B cell (primary cell): ENCODE data around the gene MOB2. TPM values are rescaled to one million over a fixed set of nuclear protein-coding genes. Genes with fewer than 3 reads are reported as not detected.

Source experiments
- ATAC-seq: fragments of 200-7000 bp; cut with Tn5 transposase; one replicate; pipeline ENCODE4 v1.10.0; 2021; ENCODE audit warnings: low read depth, mild to moderate bottlenecking, moderate number of reproducible peaks, moderate library complexity
- CTCF ChIA-PET: fragments of 350-600 bp; sonication (Branson Sonifier 250); formaldehyde crosslinking; loops from one replicate; lab custom pipeline; 2021; ENCODE audit warnings: antibody characterized with exemption, inconsistent platforms; lab: Charles Lee
- POLR2A ChIA-PET: fragments of 350-600 bp; sonication (Branson Sonifier 250); formaldehyde crosslinking; loops from one replicate; lab custom pipeline; 2021; ENCODE audit warnings: antibody characterized with exemption; lab: Charles Lee
- DNase-seq: peaks from one replicate; pipeline ENCODE4 v3.0.0; 2013
- H2AFZ ChIP-seq: 2 replicates; pipeline ENCODE4 v1.6.1; 2012; ENCODE audit warnings: mild to moderate bottlenecking, low read depth, low read length; ENCODE audit not compliant: insufficient read depth, poor library complexity, severe bottlenecking
- H3K27ac ChIP-seq, 2 donors: 1 replicate in 1 of 2; 2 replicates in 1 of 2; pipeline ENCODE4 v1.5.1; 2012 to 2013; ENCODE audit warnings: low read length in 2 of 2, mild to moderate bottlenecking in 2 of 2, moderate library complexity in 1 of 2
- H3K27me3 ChIP-seq, 4 experiments: fragments of 200-600 bp in 1 of 4; sonication (generic) in 1 of 4; replicated peaks in 1 of 4; 1 replicate in 2 of 4; 2 replicates in 2 of 4; pipeline versions ENCODE4 v1.6.1 to v1.7.0; 2013 to 2016; ENCODE audit warnings: low read length in 3 of 4, mild to moderate bottlenecking in 2 of 4, mixed read lengths in 1 of 4, moderate library complexity in 1 of 4; ENCODE audit not compliant: insufficient read depth in 4 of 4, control insufficient read depth in 3 of 4; ENCODE audit errors: control extremely low read depth in 1 of 4
- H3K36me3 ChIP-seq, 2 experiments: replicated peaks in 1 of 2; 1 replicate in 1 of 2; 2 replicates in 1 of 2; pipeline versions ENCODE4 v1.6.1 to v1.7.1; 2013; ENCODE audit warnings: low read length in 1 of 2; ENCODE audit not compliant: insufficient read depth in 2 of 2, control insufficient read depth in 1 of 2; ENCODE audit errors: control extremely low read depth in 1 of 2, extremely low read depth in 1 of 2
- H3K4me1 ChIP-seq, 2 donors: fragments of 200-600 bp in 1 of 2; sonication (generic) in 1 of 2; 1 replicate in 1 of 2; 2 replicates in 1 of 2; pipeline versions ENCODE4 v1.5.1 to v1.6.1; 2013 to 2017; ENCODE audit warnings: low read length in 2 of 2; ENCODE audit not compliant: control insufficient read depth in 2 of 2, insufficient read depth in 2 of 2
- H3K4me2 ChIP-seq: replicated peaks from 2 replicates; pipeline ENCODE3; 2012; ENCODE audit warnings: mild to moderate bottlenecking, low read depth, low read length; ENCODE audit not compliant: poor library complexity, severe bottlenecking
- H3K4me3 ChIP-seq, 5 experiments: fragments of 200-600 bp in 1 of 5; sonication (generic) in 1 of 5; 1 replicate in 3 of 5; 2 replicates in 2 of 5; pipeline versions ENCODE4 v1.5.1 to v1.7.0; 2011 to 2016; ENCODE audit warnings: low read length in 4 of 5, mild to moderate bottlenecking in 4 of 5, low read depth in 2 of 5, control low read depth in 1 of 5, moderate library complexity in 1 of 5; ENCODE audit not compliant: insufficient read depth in 1 of 5; ENCODE audit errors: control extremely low read depth in 1 of 5, extremely low read depth in 1 of 5
- H3K79me2 ChIP-seq: fragments of 200-600 bp; sonication (generic); one replicate; pipeline ENCODE4 v1.6.0; 2016; ENCODE audit warnings: low read length; ENCODE audit not compliant: control insufficient read depth, insufficient read depth
- H3K9ac ChIP-seq: fragments of 200-600 bp; sonication (generic); 2 replicates; pipeline ENCODE4 v1.6.1; 2017; ENCODE audit warnings: mild to moderate bottlenecking, low read length, moderate library complexity
- H3K9me3 ChIP-seq, 3 donors: one replicate each; pipeline versions ENCODE4 v1.6.1 to v1.7.1; 2013; ENCODE audit warnings: low read length in 2 of 3; ENCODE audit not compliant: control insufficient read depth in 2 of 3, insufficient read depth in 1 of 3; ENCODE audit errors: control extremely low read depth in 1 of 3
- H4K20me1 ChIP-seq: 2 replicates; pipeline ENCODE4 v1.6.0; 2012; ENCODE audit warnings: mild to moderate bottlenecking, low read length; ENCODE audit not compliant: insufficient read depth, control insufficient read depth, poor library complexity, severe bottlenecking
- H3K27ac Mint-ChIP-seq: one replicate; pipeline ENCODE4 v1.8.0; 2021; ENCODE audit warnings: mixed read lengths
- H3K27me3 Mint-ChIP-seq: one replicate; pipeline ENCODE4 v1.8.0; 2021; ENCODE audit warnings: mixed read lengths
- H3K4me1 Mint-ChIP-seq: one replicate; pipeline ENCODE4 v1.8.0; 2021; ENCODE audit warnings: mixed read lengths
- H3K4me3 Mint-ChIP-seq: one replicate; pipeline ENCODE4 v1.8.0; 2021; ENCODE audit warnings: mixed read lengths
- H3K9me3 Mint-ChIP-seq: one replicate; pipeline ENCODE4 v1.8.0; 2022; ENCODE audit warnings: mixed read lengths; ENCODE audit not compliant: insufficient read depth
- EZH2 ChIP-seq: IDR thresholded peaks from 2 replicates; pipeline ENCODE4 v1.6.1; 2012; ENCODE audit warnings: borderline replicate concordance, low read depth, mild to moderate bottlenecking, moderate library complexity, low read length; ENCODE audit not compliant: insufficient read depth, poor library complexity, severe bottlenecking
- WGBS: methylation state at CpG from one replicate; pipeline ENCODE4 v1.1.5; 2013; ENCODE audit warnings: missing lambda C conversion rate; ENCODE audit not compliant: insufficient coverage; 5-methylcytosine and 5-hydroxymethylcytosine counted together
- intact Hi-C: fragments of 100-400 bp; cut with micrococcal nuclease; formaldehyde crosslinking; loops from one replicate; pipeline ENCODE4 v1.10.0; 2022
- polyA plus RNA-seq: library from polyadenylated mRNA; depleted of rRNA; stranded (reverse); fragments of >200 nt; gene quantifications from 2 replicates; pipeline ENCODE4 v1.2.3, GENCODE V29; 2012
- total RNA-seq, 2 donors: library from RNA; stranded (reverse); fragments of 120-200 nt in 1 of 2; gene quantifications; 1 replicate in 1 of 2; 2 replicates in 1 of 2; pipeline versions ENCODE4 v1.2.3 to v1.2.4, GENCODE V29; 2013 to 2022
- TF ChIP-seq, protein P1 (sequence below): fragments of 200-600 bp; IDR thresholded peaks from one replicate; pipeline ENCODE4 v1.8.0; 2022; ENCODE audit warnings: antibody characterized with exemption, mild to moderate bottlenecking

Gene MOB2
- total and polyA plus RNA-seq, 2 donors (not counting 1 experiment from before 2014, with no cell fraction given): 55.7 to 57.6 TPM

DNA sequence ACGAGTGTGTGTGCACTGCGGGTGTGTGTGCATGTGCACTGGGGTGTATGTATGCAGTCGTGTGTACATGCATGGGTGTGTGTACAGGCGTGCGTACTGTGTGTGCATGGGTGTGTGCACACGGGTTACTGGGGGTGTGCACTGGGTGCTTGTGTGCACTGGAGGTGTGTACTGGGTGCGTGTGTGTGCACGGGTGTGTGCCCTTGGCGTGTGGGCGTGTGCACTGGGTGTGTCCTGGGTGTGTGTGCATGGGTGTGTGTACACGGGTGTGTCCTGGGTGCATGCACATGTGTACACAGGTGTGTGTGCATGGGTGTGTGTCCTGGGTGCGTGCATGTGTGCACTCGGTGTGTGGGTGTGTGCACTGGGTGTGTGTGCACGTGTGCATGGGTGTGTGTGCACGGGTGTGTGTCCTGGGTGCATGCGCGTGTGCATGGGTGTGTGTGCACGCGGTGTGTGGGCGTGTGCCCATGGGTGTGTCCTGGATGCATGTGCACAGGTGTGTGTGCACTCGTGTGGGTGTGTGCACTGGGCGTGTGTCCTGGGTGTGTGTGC, 57.7 kb downstream of the MOB2 start:
- Histone ChIP-seq H3K27ac (no peak overlapping the region), H3K9me3 (peaks cover 0 to 13% (median 0%) of the 10 kb centered on the region in 3 donors), H3K4me1 (no peaks in the 10 kb centered on the region), H2AFZ (no peak overlapping the region), H3K4me3 (no peak overlapping the region), H3K9ac (no peak overlapping the region), H3K79me2 (no peaks in the 10 kb centered on the region), H3K4me2 (no peak overlapping the region), H3K27me3 (no peaks in the 10 kb centered on the region), H4K20me1 (no peaks in the 10 kb centered on the region), H3K36me3 (no peaks in the 10 kb centered on the region)
- Mint-ChIP-seq H3K27me3 (no peaks in the 10 kb centered on the region), H3K4me1 (no peaks in the 10 kb centered on the region), H3K4me3 (no peak overlapping the region), H3K27ac (no peak overlapping the region), H3K9me3 (no peaks in the 10 kb centered on the region)
- no peak for DNase-seq
- no peak for ATAC-seq
- 97% methylated on average over 22 of the region's 22 CpGs for WGBS
- TF ChIP-seq, protein P1, sequence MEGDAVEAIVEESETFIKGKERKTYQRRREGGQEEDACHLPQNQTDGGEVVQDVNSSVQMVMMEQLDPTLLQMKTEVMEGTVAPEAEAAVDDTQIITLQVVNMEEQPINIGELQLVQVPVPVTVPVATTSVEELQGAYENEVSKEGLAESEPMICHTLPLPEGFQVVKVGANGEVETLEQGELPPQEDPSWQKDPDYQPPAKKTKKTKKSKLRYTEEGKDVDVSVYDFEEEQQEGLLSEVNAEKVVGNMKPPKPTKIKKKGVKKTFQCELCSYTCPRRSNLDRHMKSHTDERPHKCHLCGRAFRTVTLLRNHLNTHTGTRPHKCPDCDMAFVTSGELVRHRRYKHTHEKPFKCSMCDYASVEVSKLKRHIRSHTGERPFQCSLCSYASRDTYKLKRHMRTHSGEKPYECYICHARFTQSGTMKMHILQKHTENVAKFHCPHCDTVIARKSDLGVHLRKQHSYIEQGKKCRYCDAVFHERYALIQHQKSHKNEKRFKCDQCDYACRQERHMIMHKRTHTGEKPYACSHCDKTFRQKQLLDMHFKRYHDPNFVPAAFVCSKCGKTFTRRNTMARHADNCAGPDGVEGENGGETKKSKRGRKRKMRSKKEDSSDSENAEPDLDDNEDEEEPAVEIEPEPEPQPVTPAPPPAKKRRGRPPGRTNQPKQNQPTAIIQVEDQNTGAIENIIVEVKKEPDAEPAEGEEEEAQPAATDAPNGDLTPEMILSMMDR: no peak
- TF ChIP-seq EZH2: no peak
- ChIA-PET CTCF (no interaction called here), POLR2A (no interaction called here)
- intact Hi-C loops: no loop called here

DNA sequence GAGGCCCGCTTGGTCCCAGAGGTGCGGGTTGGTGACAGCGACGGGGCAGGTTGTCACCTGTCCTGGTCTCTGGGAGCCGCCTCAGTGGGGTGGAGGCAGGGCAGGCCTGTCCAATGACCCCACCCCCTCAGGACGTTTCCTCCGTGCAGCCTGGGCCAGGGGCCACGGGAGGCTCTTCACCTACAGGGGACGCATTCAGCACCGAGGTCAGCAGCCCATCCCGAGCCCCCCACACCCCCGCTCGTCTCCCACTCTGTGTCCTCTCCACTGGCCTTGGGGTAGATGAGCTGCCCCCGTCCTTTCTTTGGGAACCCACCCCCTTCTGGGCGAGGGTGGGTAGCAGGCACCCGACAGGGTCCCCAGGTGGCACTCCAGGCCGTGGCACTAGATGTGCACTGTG, 61.1 kb downstream of the MOB2 start:
- H3K4me1 ChIP-seq: no peaks in the 10 kb centered on the region
- H3K4me3 ChIP-seq: no peak overlapping the region
- H3K4me2 ChIP-seq: no peak overlapping the region
- DNase-seq (no peak), ATAC-seq (no peak)
- 60% methylated on average over 16 of the region's 17 CpGs for WGBS
- ChIA-PET CTCF (no interaction called here), POLR2A (no interaction called here)
- H3K27me3 ChIP-seq: no peaks in the 10 kb centered on the region
- H3K27ac ChIP-seq: no peak overlapping the region
- H2AFZ ChIP-seq: no peak overlapping the region
- no peaks in the 10 kb centered on the region for H3K4me1 Mint-ChIP-seq
- no peaks in the 10 kb centered on the region for H3K36me3 ChIP-seq
- no peak for TF ChIP-seq EZH2
- TF ChIP-seq, protein P1: no peak
- H3K27ac Mint-ChIP-seq: no peak overlapping the region
- no peaks in the 10 kb centered on the region for H3K79me2 ChIP-seq
- peaks cover 0 to 32% (median 0%) of the 10 kb centered on the region in 3 donors for H3K9me3 ChIP-seq
- no peak overlapping the region for H3K4me3 Mint-ChIP-seq
- no peaks in the 10 kb centered on the region for H4K20me1 ChIP-seq
- intact Hi-C loops: no loop called here
- no peaks in the 10 kb centered on the region for H3K27me3 Mint-ChIP-seq
- H3K9me3 Mint-ChIP-seq: no peaks in the 10 kb centered on the region
- no peak overlapping the region for H3K9ac ChIP-seq
